ENCODE measurements around the gene OR5B12.

GRCh38 chr11:58428021-58428420 lies 14.0 kb downstream of the OR5B12 start, which contains the start of gene OR5B2:
- TF ChIP-seq, protein P1, sequence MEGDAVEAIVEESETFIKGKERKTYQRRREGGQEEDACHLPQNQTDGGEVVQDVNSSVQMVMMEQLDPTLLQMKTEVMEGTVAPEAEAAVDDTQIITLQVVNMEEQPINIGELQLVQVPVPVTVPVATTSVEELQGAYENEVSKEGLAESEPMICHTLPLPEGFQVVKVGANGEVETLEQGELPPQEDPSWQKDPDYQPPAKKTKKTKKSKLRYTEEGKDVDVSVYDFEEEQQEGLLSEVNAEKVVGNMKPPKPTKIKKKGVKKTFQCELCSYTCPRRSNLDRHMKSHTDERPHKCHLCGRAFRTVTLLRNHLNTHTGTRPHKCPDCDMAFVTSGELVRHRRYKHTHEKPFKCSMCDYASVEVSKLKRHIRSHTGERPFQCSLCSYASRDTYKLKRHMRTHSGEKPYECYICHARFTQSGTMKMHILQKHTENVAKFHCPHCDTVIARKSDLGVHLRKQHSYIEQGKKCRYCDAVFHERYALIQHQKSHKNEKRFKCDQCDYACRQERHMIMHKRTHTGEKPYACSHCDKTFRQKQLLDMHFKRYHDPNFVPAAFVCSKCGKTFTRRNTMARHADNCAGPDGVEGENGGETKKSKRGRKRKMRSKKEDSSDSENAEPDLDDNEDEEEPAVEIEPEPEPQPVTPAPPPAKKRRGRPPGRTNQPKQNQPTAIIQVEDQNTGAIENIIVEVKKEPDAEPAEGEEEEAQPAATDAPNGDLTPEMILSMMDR (conservative IDR thresholded peaks at IDR 0.05; ENCODE audit: low read depth, low read length): no peak
- TF ChIP-seq POLR2A (IDR thresholded peaks at IDR 0.05; ENCODE audit: low read depth, low read length): no peak

Measured in IMR-90 (cell line).